HEK293 (cell line): ENCODE data around the gene SSBP2.

Source experiments
- CTCF ChIA-PET: fragments of 350-600 bp; formaldehyde crosslinking; extraction: SDS; loops from one replicate; lab custom pipeline; 2021; ENCODE audit warnings: antibody characterized with exemption; lab: Yijun Ruan, JAX
- POLR2A ChIA-PET: fragments of 300-600 bp; formaldehyde crosslinking; extraction: SDS; loops from one replicate; lab custom pipeline; 2020; ENCODE audit warnings: antibody characterized with exemption, inconsistent platforms; lab: Yijun Ruan, JAX
- H3K27ac ChIP-seq: fragments of 200-500 bp; sonication (Bioruptor generic); 2 replicates; pipeline ENCODE4 v1.5.1; 2014; ENCODE audit warnings: low read depth, low read length, control low read depth, inconsistent platforms; ENCODE audit errors: extremely low read depth
- H3K36me3 ChIP-seq, 2 experiments: fragments of 200-500 bp in 1 of 2; sonication (Bioruptor generic) in 1 of 2; 1 replicate in 1 of 2; 2 replicates in 1 of 2; pipeline ENCODE4 v1.5.1; 2014 to 2017; ENCODE audit warnings: inconsistent platforms in 2 of 2, low read length in 2 of 2; ENCODE audit not compliant: control insufficient read depth in 2 of 2, insufficient read depth in 1 of 2
- H3K4me1 ChIP-seq: fragments of 200-500 bp; sonication (Bioruptor generic); 2 replicates; pipeline ENCODE4 v1.5.1; 2014; ENCODE audit warnings: mild to moderate bottlenecking, low read length, inconsistent platforms; ENCODE audit not compliant: control insufficient read depth, insufficient read depth
- H3K4me3 ChIP-seq: 2 replicates; pipeline ENCODE4 v1.5.1; 2011; ENCODE audit warnings: low read depth, mild to moderate bottlenecking, control low read depth, low read length, moderate library complexity
- H3K9me3 ChIP-seq: fragments of 200-500 bp; sonication (Bioruptor generic); 2 replicates; pipeline ENCODE4 v1.5.1; 2014; ENCODE audit warnings: low read depth, low read length, inconsistent platforms; ENCODE audit not compliant: control insufficient read depth, insufficient read depth
- BCL11A ChIP-seq: fragments of 450-650 bp; formaldehyde crosslinking; IDR thresholded peaks from 2 replicates; pipeline ENCODE4 v1.5.1; 2016; ENCODE audit warnings: low read depth, missing biosample characterization, missing genetic modification characterization
- KLF8 ChIP-seq: fragments of 450-650 bp; formaldehyde crosslinking; IDR thresholded peaks from 2 replicates; pipeline ENCODE4 v1.5.1; 2016; ENCODE audit warnings: missing biosample characterization, missing genetic modification characterization
- KLF9 ChIP-seq: fragments of 450-650 bp; formaldehyde crosslinking; IDR thresholded peaks from 2 replicates; pipeline ENCODE4 v1.5.1; 2016; ENCODE audit warnings: missing biosample characterization, missing genetic modification characterization, low read depth
- OVOL3 ChIP-seq: fragments of 450-650 bp; formaldehyde crosslinking; IDR thresholded peaks from 2 replicates; pipeline ENCODE4 v1.5.1; 2016; ENCODE audit warnings: missing biosample characterization, missing genetic modification characterization
- RBAK ChIP-seq: fragments of 450-650 bp; formaldehyde crosslinking; IDR thresholded peaks from 2 replicates; pipeline ENCODE4 v1.5.1; 2016; ENCODE audit warnings: missing biosample characterization, missing genetic modification characterization
- TRIM28 ChIP-seq: IDR thresholded peaks from 2 replicates; pipeline ENCODE4 v1.6.1; 2011; ENCODE audit warnings: low read length, control low read depth, borderline replicate concordance
- ZBTB49 ChIP-seq: fragments of 450-650 bp; formaldehyde crosslinking; IDR thresholded peaks from 2 replicates; pipeline ENCODE4 v1.5.1; 2016; ENCODE audit warnings: missing biosample characterization, missing genetic modification characterization, low read depth
- ZNF114 ChIP-seq: fragments of 450-650 bp; formaldehyde crosslinking; IDR thresholded peaks from 2 replicates; pipeline ENCODE4 v1.5.0; 2017; ENCODE audit warnings: missing biosample characterization, missing genetic modification characterization
- ZNF169 ChIP-seq: fragments of 450-650 bp; formaldehyde crosslinking; IDR thresholded peaks from 2 replicates; pipeline ENCODE4 v1.5.1; 2016; ENCODE audit warnings: missing biosample characterization, missing genetic modification characterization
- ZNF202 ChIP-seq: fragments of 450-650 bp; formaldehyde crosslinking; IDR thresholded peaks from 2 replicates; pipeline ENCODE4 v1.5.1; 2016; ENCODE audit warnings: missing biosample characterization, missing genetic modification characterization, borderline replicate concordance
- ZNF23 ChIP-seq: fragments of 450-650 bp; formaldehyde crosslinking; IDR thresholded peaks from 2 replicates; pipeline ENCODE4 v1.5.1; 2016; ENCODE audit warnings: missing biosample characterization, missing genetic modification characterization, borderline replicate concordance
- ZNF26 ChIP-seq: fragments of 450-650 bp; formaldehyde crosslinking; IDR thresholded peaks from 2 replicates; pipeline ENCODE4 v1.5.1; 2016; ENCODE audit warnings: missing biosample characterization, missing genetic modification characterization
- ZNF324 ChIP-seq: fragments of 450-650 bp; formaldehyde crosslinking; IDR thresholded peaks from 2 replicates; pipeline ENCODE4 v1.5.1; 2016; ENCODE audit warnings: missing biosample characterization, missing genetic modification characterization
- ZNF362 ChIP-seq: fragments of 450-650 bp; formaldehyde crosslinking; IDR thresholded peaks from 2 replicates; pipeline ENCODE4 v1.5.1; 2016; ENCODE audit warnings: missing biosample characterization, missing genetic modification characterization
- ZNF398 ChIP-seq: fragments of 450-650 bp; formaldehyde crosslinking; IDR thresholded peaks from 2 replicates; pipeline ENCODE4 v1.5.1; 2017; ENCODE audit warnings: missing biosample characterization, missing genetic modification characterization
- ZNF561 ChIP-seq: fragments of 450-650 bp; IDR thresholded peaks from 2 replicates; pipeline ENCODE4 v1.5.1; 2018; ENCODE audit warnings: missing biosample characterization, missing genetic modification characterization, borderline replicate concordance
- ZNF596 ChIP-seq: fragments of 450-650 bp; IDR thresholded peaks from 2 replicates; pipeline ENCODE4 v1.5.0; 2018; ENCODE audit warnings: missing biosample characterization, mild to moderate bottlenecking, missing genetic modification characterization, moderate library complexity
- ZNF624 ChIP-seq: fragments of 450-650 bp; formaldehyde crosslinking; IDR thresholded peaks from 2 replicates; pipeline ENCODE4 v1.5.1; 2017; ENCODE audit warnings: missing biosample characterization, missing genetic modification characterization
- ZNF664 ChIP-seq: fragments of 450-650 bp; formaldehyde crosslinking; IDR thresholded peaks from 2 replicates; pipeline ENCODE4 v1.5.1; 2016; ENCODE audit warnings: missing biosample characterization, missing genetic modification characterization
- ZNF76 ChIP-seq: fragments of 450-650 bp; formaldehyde crosslinking; IDR thresholded peaks from 2 replicates; pipeline ENCODE4; 2016; ENCODE audit warnings: low read depth, missing biosample characterization, missing genetic modification characterization, borderline replicate concordance
- ZNF777 ChIP-seq: fragments of 450-650 bp; formaldehyde crosslinking; IDR thresholded peaks from 2 replicates; pipeline ENCODE4 v1.5.1; 2017; ENCODE audit warnings: missing biosample characterization, missing genetic modification characterization, borderline replicate concordance
- ZSCAN30 ChIP-seq: fragments of 450-650 bp; IDR thresholded peaks from 2 replicates; pipeline ENCODE4 v1.5.1; 2018; ENCODE audit warnings: missing biosample characterization, mild to moderate bottlenecking, missing genetic modification characterization, moderate library complexity

The SSBP2 gene

GRCh38 chr5:81740758-81741157, 10.1 kb downstream of the SSBP2 start (continued):
- no peak for TF ChIP-seq ZBTB49 (tag by site-specific recombination)
- TF ChIP-seq ZNF362 (tag by site-specific recombination), result no peak

- POLR2A ChIA-PET, result no interaction called here
- no peak for TF ChIP-seq ZNF26
- TF ChIP-seq KLF9 (tag by site-specific recombination), result no peak
- TF ChIP-seq ZNF23 (tag by site-specific recombination), result no peak
- TF ChIP-seq BCL11A (tag by site-specific recombination), result no peak
- TF ChIP-seq OVOL3 (tag by site-specific recombination), result no peak
- TF ChIP-seq ZNF202, result no peak
- Histone ChIP-seq H3K27ac (no peak overlapping the region), H3K4me1 (no peaks in the 10 kb centered on the region), H3K36me3 (no peaks in the 10 kb centered on the region), H3K9me3 (no peaks in the 10 kb centered on the region), H3K4me3 (no peak overlapping the region)
- CTCF ChIA-PET, result no interaction called here
These were observed 11.6 kb downstream of the SSBP2 start for GRCh38 chr5:81739291-81739690.

GRCh38 chr5:81729276-81729675, 21.6 kb downstream of the SSBP2 start:
- peaks cover 10% of the 10 kb centered on the region; the same call in 1 of the 2 replicates for H3K4me1 ChIP-seq
- ChIA-PET POLR2A (no interaction called here), CTCF (no interaction called here)
- no peak for TF ChIP-seq ZNF664 (tag by site-specific recombination)
- TF ChIP-seq ZNF324 (tag by site-specific recombination), result no peak
- no peak for TF ChIP-seq ZSCAN30 (tag by site-specific recombination)
- no peak for TF ChIP-seq ZNF114 (tag by site-specific recombination)
- TF ChIP-seq ZNF398 (tag by site-specific recombination), result no peak
- TF ChIP-seq ZNF76 (tag by site-specific recombination), result no peak
- no peak for TF ChIP-seq KLF8 (tag by site-specific recombination)
- TF ChIP-seq ZNF596 (tag by site-specific recombination), result no peak
- TF ChIP-seq ZNF26, result no peak
- TF ChIP-seq ZNF169 (tag by site-specific recombination), result no peak
- no peak for TF ChIP-seq ZNF777
- no peak for TF ChIP-seq ZNF561 (tag by site-specific recombination)
- TF ChIP-seq ZNF624 (tag by site-specific recombination), result no peak
- no peak for TF ChIP-seq RBAK (tag by site-specific recombination)
- no peak for TF ChIP-seq TRIM28
- H3K36me3 ChIP-seq, result no peaks in the 10 kb centered on the region
- H3K4me3 ChIP-seq, result no peak overlapping the region
- no peaks in the 10 kb centered on the region for H3K9me3 ChIP-seq
- no peak overlapping the region for H3K27ac ChIP-seq
